GM12878 (cell line): ENCODE measurements around the gene KRTAP12-1. TPM values are rescaled to one million over a fixed set of nuclear protein-coding genes. Genes with fewer than 3 reads are reported as not detected.

Experiments used
- ATAC-seq: fragments of 200-7000 bp; cut with Tn5 transposase; 3 replicates; pipeline ENCODE4 v1.9.1; 2020; ENCODE audit warnings: mild to moderate bottlenecking, moderate library complexity
- BruUV-seq: library from RNA; stranded (reverse); fragments of 400-500 nt; replicated peaks from 2 replicates; lab custom pipeline; 2021; lab: Mats Ljungman, UMichigan
- CTCF ChIA-PET: fragments of 300-600 bp; sonication (Branson Sonifier 250); formaldehyde crosslinking; extraction: SDS; loops from one replicate; lab custom pipeline; 2021; ENCODE audit warnings: inconsistent platforms; lab: Yijun Ruan, JAX
- POLR2A ChIA-PET: fragments of 350-600 bp; formaldehyde crosslinking; extraction: SDS; loops from one replicate; lab custom pipeline; 2021; ENCODE audit warnings: inconsistent platforms; lab: Charles Lee
- RAD21 ChIA-PET: fragments of 300-600 bp; sonication (Branson Sonifier 250); formaldehyde crosslinking; loops from one replicate; lab custom pipeline; 2023; ENCODE audit warnings: antibody characterized with exemption; ENCODE audit not compliant: unreplicated experiment; lab: Charles Lee
- SMC1A ChIA-PET: fragments of 300-600 bp; sonication (Branson Sonifier 250); formaldehyde crosslinking; loops from one replicate; lab custom pipeline; 2023; ENCODE audit not compliant: unreplicated experiment, uncharacterized antibody; lab: Charles Lee
- DNase-seq: peaks from one replicate; pipeline ENCODE4 v3.0.0-alpha.2; 2011; ENCODE audit warnings: low read depth, low spot score
- FAIRE-seq: peaks from 3 replicates; lab custom pipeline; 2011; peaks lifted over from hg19 to GRCh38; lab: Jason Lieb, UNC
- H2AFZ ChIP-seq: 2 replicates; pipeline ENCODE4 v1.6.0; 2011; ENCODE audit warnings: low read depth, low read length, control low read depth; ENCODE audit not compliant: control insufficient read depth
- H3K27ac ChIP-seq: 2 replicates; pipeline ENCODE4 v1.5.1; 2011; ENCODE audit warnings: control low read depth; ENCODE audit not compliant: control insufficient read depth, insufficient read depth
- H3K27me3 ChIP-seq, 2 experiments: replicated peaks in 1 of 2; 2 replicates each; pipeline versions ENCODE4 v1.6.0 to v1.6.1; 2011; ENCODE audit warnings: low read length in 1 of 2; ENCODE audit not compliant: control insufficient read depth in 2 of 2, insufficient read depth in 2 of 2
- H3K36me3 ChIP-seq, 2 experiments: 2 replicates each; pipeline ENCODE4 v1.5.1; 2011; ENCODE audit warnings: low read length in 1 of 2; ENCODE audit not compliant: control insufficient read depth in 2 of 2, insufficient read depth in 2 of 2
- H3K4me1 ChIP-seq: 2 replicates; pipeline ENCODE4 v1.6.1; 2011; ENCODE audit warnings: mild to moderate bottlenecking, low read length, moderate library complexity, mixed read lengths; ENCODE audit not compliant: control insufficient read depth, insufficient read depth
- H3K4me2 ChIP-seq: 2 replicates; pipeline ENCODE4 v1.6.0; 2011; ENCODE audit warnings: control low read depth; ENCODE audit not compliant: control insufficient read depth, insufficient read depth
- H3K4me3 ChIP-seq: fragments of 200-600 bp; sonication (generic); 2 replicates; pipeline ENCODE4 v1.5.1; 2016
- H3K79me2 ChIP-seq: 2 replicates; pipeline ENCODE4 v1.6.0; 2011; ENCODE audit warnings: low read length; ENCODE audit not compliant: control insufficient read depth, insufficient read depth
- H3K9ac ChIP-seq: 2 replicates; pipeline ENCODE4 v1.8.0; 2011; ENCODE audit warnings: low read length, control low read depth, mixed read lengths; ENCODE audit not compliant: control insufficient read depth, insufficient read depth
- H3K9me3 ChIP-seq: replicated peaks from 3 replicates; pipeline ENCODE4 v1.5.1; 2011; ENCODE audit warnings: mild to moderate bottlenecking, low read length; ENCODE audit not compliant: control insufficient read depth, insufficient read depth
- H4K20me1 ChIP-seq: 2 replicates; pipeline ENCODE4 v1.6.0; 2011; ENCODE audit not compliant: control insufficient read depth, insufficient read depth
- CEBPB ChIP-seq, 2 experiments: fragments of 150-350 bp in 1 of 2; IDR thresholded peaks; 2 replicates each; pipeline ENCODE4 v1.6.1; 2012 to 2014; ENCODE audit warnings: low read depth in 2 of 2, low read length in 2 of 2, borderline replicate concordance in 1 of 2, inconsistent platforms in 1 of 2
- NFYA ChIP-seq: IDR thresholded peaks from 2 replicates; pipeline ENCODE4 v1.6.1; 2011; ENCODE audit warnings: low read depth, mild to moderate bottlenecking, low read length, improper control_type of control experiment, borderline replicate concordance
- SUZ12 ChIP-seq: fragments of 200-600 bp; sonication (generic); IDR thresholded peaks from one replicate; pipeline ENCODE4 v1.6.1; 2018; ENCODE audit warnings: antibody characterized with exemption, mild to moderate bottlenecking; ENCODE audit not compliant: unreplicated experiment
- WGBS: methylation state at CpG from one replicate; pipeline ENCODE4 v1.1.6; 2016; ENCODE audit warnings: low lambda C conversion rate; ENCODE audit not compliant: insufficient replicate concordance, insufficient coverage; ENCODE audit errors: missing lambda C conversion rate; 5-methylcytosine and 5-hydroxymethylcytosine counted together
- in situ Hi-C: fragments of 300-500 bp; cut with MboI; formaldehyde crosslinking; loops from 9 replicates; pipeline ENCODE4 v1.14.3; 2018; ENCODE audit warnings: mixed read lengths
- intact Hi-C: fragments of 100-400 bp; cut with micrococcal nuclease; formaldehyde crosslinking; loops from one replicate; pipeline ENCODE4 v1.14.2; 2022; ENCODE audit not compliant: unreplicated experiment
- polyA plus RNA-seq, 11 experiments: library from polyadenylated mRNA; depleted of rRNA in 4 of 11; unstranded in 6 of 11; stranded (reverse) in 5 of 11; fragments of >200 nt; fragmentation: Nextera tagmentation in 4 of 11; fragmentation: Illumina TruSeq in 1 of 11; extraction: Ambion mirVana in 4 of 11; extraction: Trizol in 1 of 11; gene quantifications; 1 replicate in 1 of 11; 2 replicates in 10 of 11; pipeline versions ENCODE4 v1.2.1 to v1.2.3, GENCODE V29; 2011 to 2016; ENCODE audit warnings: inconsistent platforms in 2 of 11, missing spikeins in 2 of 11, low read depth in 1 of 11
- total RNA-seq, 4 experiments: library from RNA; depleted of rRNA in 3 of 4; stranded (reverse); fragments of >200 nt in 3 of 4; fragmentation: Illumina TruSeq in 1 of 4; extraction: Trizol in 1 of 4; gene quantifications; 2 replicates each; pipeline versions ENCODE4 v1.2.1 to v1.2.3, GENCODE V29; 2013 to 2021

Gene KRTAP12-1
- total and polyA plus RNA-seq, 10 of the 15 experiments (the other 5 are each of a cell fraction or from before 2014, with no cell fraction given), result not detected

DNA sequence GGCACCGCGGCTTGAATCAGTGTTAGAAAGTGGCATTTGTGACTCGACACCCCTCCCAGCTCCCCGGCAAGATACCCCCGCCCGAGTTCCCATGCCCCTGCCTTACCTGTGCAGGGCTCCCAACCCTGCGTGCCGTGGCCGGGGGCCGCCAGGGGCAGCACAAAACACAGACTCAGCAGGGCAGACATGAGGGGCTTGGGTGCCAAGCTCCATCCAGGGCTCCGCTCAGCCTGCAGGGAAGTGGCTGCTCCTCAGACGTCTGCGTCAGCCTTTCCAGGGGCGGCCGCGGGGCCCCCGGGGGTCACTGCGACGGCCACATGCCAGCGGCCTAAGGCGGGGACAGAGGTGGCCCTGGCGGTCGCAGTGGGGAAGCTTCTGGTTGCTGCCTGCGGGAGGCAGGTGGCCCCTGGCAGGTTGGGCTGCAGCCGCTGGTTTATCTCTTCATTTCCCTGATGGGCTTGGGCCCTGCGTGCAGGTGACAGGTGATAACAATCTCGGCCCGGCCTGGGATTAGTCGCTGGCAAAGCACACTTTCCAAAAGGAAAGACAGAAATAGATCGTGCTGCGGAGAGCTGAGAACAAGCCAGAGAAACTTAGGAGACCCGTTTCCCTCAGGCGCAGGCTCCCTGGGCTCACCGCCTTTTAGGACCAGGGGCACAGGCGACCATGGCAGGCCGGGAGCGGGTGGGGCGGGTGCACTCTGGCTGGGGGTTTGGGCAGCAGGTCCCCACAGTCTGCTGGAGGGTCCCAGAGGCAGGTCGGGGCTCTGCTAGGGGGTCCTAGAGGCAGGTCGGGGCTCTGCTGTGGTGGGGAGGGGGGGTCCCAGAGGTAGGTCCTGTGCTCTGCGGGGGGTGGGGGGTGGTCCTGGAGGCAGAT lies 29.6 kb upstream of the KRTAP12-1 start, which contains the start of gene TSPEAR:
TSPEAR (minus strand) TSS at position 246 of the 876 bp plus-strand sequence; CDS start at position 188, 58 bp downstream.
- POLR2A ChIA-PET, result no interaction called here
- WGBS, result 20% methylated on average over 36 of the region's 41 CpGs
- DNase-seq (no peak), ATAC-seq (no peak), FAIRE-seq (no peak)
- H3K27ac ChIP-seq, result no peak within 1 kb of the TSS
- CTCF ChIA-PET, result interaction anchor here (1.6 kb wide), 1 partner anchor 82 kb away, joined by 5 read pairs; no protein-coding TSS in a partner anchor
- no peaks in the 10 kb centered on the region for H3K36me3 ChIP-seq
- H3K4me1 ChIP-seq, result no peaks in the 10 kb centered on the region
- peak; percentile 74 for TF ChIP-seq SUZ12
- no peak for TF ChIP-seq NFYA
- H3K79me2 ChIP-seq, result no peaks in the 10 kb centered on the region
- H4K20me1 ChIP-seq, result no peaks in the 10 kb centered on the region
- no peak within 1 kb of the TSS for H3K4me2 ChIP-seq
- in situ Hi-C loops, result no loop called here
- no peaks in the 10 kb centered on the region; the same call in 2 of the 3 replicates for H3K9me3 ChIP-seq
- H3K9ac ChIP-seq, result no peak within 1 kb of the TSS
- RAD21 ChIA-PET, result no interaction called here
- H2AFZ ChIP-seq, result no peak within 1 kb of the TSS
- no peak within 1 kb of the TSS for H3K4me3 ChIP-seq
- intact Hi-C loops, result no loop called here
- SMC1A ChIA-PET, result no interaction called here
- peaks cover 12 to 18% of the 10 kb centered on the region in 2 experiments; a peak in 3 of 4 replicates for H3K27me3 ChIP-seq
- BruUV-seq, result no TSS peak

DNA sequence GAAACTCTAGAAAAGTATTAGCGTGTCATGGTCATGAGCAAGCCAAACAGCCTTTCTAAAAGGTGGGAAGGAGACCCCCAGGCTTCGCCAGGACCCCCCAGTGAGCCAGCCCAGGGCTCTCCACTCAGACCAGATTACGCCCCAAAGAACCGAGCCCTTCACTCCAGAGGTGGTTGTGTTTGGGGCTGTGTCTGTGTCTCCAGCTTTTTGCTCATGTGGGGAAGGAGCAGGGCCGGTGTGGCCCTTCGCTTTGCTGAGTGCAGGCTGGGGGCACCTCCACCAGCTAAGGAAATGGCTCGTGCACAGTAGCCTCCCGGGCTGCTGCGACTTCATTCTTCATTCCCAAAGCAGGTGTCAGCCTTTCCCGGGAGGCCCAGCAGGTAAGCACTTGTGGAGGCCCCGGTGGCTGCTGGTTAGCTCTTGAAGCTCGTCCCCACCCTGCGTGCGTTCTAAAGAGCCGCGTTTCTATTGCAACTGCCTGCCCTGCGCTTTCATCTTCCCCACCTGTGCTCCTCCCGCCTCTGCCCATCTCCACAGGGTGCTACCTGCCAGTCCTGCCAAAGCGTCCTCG lies 28.9 kb upstream of the KRTAP12-1 start:
- no peak for DNase-seq
- CTCF ChIA-PET, result interaction anchor here (1.6 kb wide), 1 partner anchor 83 kb away, joined by 5 read pairs; no protein-coding TSS in a partner anchor
- Histone ChIP-seq H3K9ac (no peak overlapping the region), H4K20me1 (no peaks in the 10 kb centered on the region), H3K4me3 (no peak overlapping the region), H3K27ac (no peak overlapping the region), H3K4me1 (no peaks in the 10 kb centered on the region), H3K79me2 (no peaks in the 10 kb centered on the region), H3K36me3 (no peaks in the 10 kb centered on the region), H3K4me2 (no peak overlapping the region), H3K9me3 (peaks cover 6% of the 10 kb centered on the region; the same call in 1 of the 3 replicates), H2AFZ (no peak overlapping the region), H3K27me3 (peaks cover 12 to 18% of the 10 kb centered on the region in 2 experiments; a peak in 3 of 4 replicates)
- FAIRE-seq, result no peak
- TF ChIP-seq CEBPB (IDR thresholded peaks at IDR 0.05; ENCODE audit: borderline replicate concordance in 1 of 2, low read depth in 2 of 2, low read length in 2 of 2), result no peak
- no TSS peak for BruUV-seq
- 11% methylated on average over 20 of the region's 20 CpGs for WGBS
- in situ Hi-C loops (no loop called here), intact Hi-C loops (no loop called here)
- SMC1A ChIA-PET, result no interaction called here
- RAD21 ChIA-PET, result no interaction called here
- ATAC-seq, result no peak
- POLR2A ChIA-PET, result no interaction called here
